NCI-H187 treated with DMSO at 0.1 percent for 48 hours (cell line): ENCODE measurements around the gene EGFL7.
"Not testable (repeated sequence)": the region's sequence is repeated elsewhere in the genome, so short reads cannot be mapped to it uniquely, and the experiment has no call there.

Experiments used
- DNase-seq: peaks from one replicate; lab custom pipeline; 2025; lab: John Stamatoyannopoulos, UW

EGFL7 gene

DNA sequence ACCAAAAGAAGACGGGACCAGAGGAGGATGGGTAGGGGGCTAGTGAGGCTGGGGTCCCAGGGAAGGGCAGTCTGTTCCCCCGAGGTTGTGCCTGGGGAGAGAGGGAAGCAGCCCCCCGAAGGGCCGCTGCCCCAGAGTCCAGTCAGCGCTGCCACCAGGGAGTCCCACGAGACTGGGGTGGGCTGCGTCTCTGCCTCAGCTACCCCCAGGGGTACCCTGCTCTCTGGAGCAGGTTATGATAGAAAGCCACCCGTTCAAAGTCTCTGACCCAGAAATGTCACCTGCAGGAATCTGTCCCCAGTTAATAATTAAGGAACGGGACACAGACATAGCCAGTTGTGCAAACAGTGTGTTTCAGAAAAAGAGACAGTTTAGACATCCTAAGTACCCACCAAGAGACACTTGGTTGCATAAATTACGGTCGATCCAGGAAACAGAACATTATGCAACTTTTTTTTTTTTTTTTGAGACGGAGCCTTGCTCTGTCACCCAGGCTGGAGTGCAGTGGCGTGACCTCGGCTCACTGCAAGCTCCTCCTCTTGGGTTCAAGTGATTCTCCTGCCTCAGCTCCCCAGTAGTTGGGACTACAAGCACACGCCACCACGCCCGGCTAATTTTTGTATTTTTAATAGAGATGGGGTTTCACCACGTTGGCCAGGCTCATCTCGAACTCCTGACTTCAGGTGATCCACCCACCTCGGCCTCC, 35.3 kb downstream of the EGFL7 start:
- no peak for DNase-seq

DNA sequence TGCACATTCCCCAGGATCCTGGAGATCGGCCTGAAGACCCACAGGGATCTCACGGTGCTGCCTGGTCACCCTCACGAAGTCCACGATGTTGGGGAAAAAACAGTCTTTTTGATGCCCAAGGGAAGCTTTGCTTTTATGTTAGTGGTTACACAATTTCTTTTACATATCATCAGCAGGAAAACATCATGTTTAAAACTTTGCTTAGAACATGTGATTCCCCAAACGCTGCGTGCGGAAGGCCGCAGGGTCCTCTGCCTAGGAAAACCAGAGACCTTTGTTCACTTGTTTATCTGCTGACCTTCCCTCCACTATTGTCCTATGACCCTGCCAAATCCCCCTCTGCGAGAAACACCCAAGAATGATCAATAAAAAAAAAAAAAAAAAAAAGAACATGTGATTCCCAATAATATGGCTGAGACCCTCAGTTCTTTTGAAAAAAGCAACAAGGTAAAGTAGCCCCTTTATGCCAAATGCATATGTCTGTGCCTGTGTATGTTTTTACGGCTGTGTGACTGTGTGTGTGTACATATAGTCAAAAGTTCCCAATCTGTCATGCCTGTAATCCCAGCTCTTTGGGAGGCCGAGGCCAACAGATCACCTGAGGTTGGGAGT, 36.0 kb downstream of the EGFL7 start:
- DNase-seq = no peak

DNA sequence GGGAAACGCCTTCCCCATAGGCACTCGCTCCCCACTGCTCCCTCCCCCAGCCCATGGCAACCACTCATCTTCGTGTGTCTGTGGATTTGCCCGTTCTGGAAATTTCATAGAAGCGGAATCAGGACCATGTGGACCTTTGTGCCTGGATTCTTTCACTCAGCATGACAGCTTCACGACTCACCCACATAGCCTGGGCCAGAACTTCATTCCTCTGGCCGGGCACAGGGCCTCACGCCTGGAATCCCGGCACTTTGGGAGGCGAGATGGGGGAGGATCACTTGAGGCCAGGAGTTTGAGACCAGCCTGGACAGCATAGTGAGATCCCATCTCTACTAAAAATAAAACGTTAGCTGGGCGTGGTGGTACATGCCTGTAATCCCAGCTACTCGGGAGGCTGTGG, 37.6 kb downstream of the EGFL7 start:
- no peak for DNase-seq

GRCh38 chr9:136700959-136701667, 38.4 kb downstream of the EGFL7 start:
- no peak for DNase-seq

DNA sequence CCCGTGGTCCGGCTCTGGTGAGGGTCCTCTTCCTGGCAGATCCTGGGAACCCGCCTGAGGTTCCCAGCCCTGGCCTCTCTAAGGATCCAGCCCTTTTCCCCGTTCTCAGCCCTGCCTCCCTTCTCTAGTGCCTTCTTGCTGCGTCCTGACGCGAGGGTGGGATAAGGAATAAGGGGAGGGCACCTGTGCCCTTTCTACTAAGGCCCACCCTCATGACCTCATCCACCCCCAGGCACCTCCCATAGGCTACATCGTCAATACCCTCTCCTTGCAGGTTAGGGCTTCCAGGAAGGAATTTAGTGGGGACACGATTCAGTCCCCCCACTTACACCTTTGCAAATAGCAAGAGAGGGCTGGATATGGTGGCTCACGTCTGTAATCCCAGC, 38.9 kb downstream of the EGFL7 start:
- DNase-seq = no peak

- DNase-seq = no peak
Observed at GRCh38 chr9:136703276-136703860, 40.7 kb downstream of the EGFL7 start.

- DNase-seq = not testable (repeated sequence)
Observed at GRCh38 chr9:136704741-136705140, 42.0 kb downstream of the EGFL7 start.

DNA sequence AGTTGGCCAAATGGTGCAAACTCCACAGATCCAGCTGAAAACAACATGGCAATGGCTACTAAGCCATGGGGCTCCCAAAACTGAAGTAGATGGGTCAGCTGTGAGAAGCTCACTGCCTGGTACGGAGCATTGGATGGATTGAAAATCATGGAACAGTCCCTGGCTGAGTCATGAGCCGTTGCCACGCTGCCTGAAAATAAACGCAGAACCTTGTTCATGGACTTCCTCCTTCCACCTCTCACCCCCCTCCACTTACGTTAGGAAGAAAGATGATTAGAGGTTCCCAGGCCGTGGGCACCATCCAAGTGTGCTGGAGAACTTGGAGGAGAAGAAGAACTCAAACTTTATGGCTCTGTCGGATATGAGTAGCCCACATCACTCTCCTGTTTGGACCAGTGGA, 42.8 kb downstream of the EGFL7 start:
- no peak for DNase-seq

DNA sequence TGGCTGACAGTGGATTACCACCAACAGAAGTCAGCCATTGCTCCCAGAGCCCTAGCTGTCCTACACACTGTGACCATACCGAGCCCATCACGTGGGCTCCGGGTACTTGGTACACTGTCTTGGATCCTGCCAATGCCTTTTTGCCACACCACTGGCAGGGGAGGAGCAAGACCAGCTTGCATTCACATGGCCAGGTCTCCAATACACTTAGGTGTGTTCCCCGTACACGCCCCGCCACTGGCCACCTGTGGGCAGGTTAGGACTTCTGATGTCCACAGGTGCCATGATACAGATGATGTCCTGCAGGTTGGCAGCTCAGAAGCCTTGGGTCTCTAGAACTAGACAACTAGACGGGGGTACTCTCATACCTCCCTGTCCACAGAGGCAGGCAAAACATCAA, 44.3 kb downstream of the EGFL7 start:
- no peak for DNase-seq

- DNase-seq = no peak
Observed at GRCh38 chr9:136707849-136708517, 45.3 kb downstream of the EGFL7 start.

GRCh38 chr9:136709454-136710109, 46.9 kb downstream of the EGFL7 start:
- no peak for DNase-seq

- DNase-seq = no peak
Observed at GRCh38 chr9:136710543-136710942, 47.8 kb downstream of the EGFL7 start.

GRCh38 chr9:136711219-136711648, 48.5 kb downstream of the EGFL7 start:
- not testable (repeated sequence) for DNase-seq

- no peak for DNase-seq
Observed at GRCh38 chr9:136711751-136712689, 49.3 kb downstream of the EGFL7 start, which contains the start of gene DIPK1B. Gene DIPK1B, plus strand, starts transcription at chr9:136712572. Its CDS starts 94 bp downstream, at chr9:136712666.

- DNase-seq = no peak
Observed at GRCh38 chr9:136712690-136713544, 50.2 kb downstream of the EGFL7 start.

GRCh38 chr9:136713550-136713949, 50.8 kb downstream of the EGFL7 start:
- DNase-seq = no peak

DNA sequence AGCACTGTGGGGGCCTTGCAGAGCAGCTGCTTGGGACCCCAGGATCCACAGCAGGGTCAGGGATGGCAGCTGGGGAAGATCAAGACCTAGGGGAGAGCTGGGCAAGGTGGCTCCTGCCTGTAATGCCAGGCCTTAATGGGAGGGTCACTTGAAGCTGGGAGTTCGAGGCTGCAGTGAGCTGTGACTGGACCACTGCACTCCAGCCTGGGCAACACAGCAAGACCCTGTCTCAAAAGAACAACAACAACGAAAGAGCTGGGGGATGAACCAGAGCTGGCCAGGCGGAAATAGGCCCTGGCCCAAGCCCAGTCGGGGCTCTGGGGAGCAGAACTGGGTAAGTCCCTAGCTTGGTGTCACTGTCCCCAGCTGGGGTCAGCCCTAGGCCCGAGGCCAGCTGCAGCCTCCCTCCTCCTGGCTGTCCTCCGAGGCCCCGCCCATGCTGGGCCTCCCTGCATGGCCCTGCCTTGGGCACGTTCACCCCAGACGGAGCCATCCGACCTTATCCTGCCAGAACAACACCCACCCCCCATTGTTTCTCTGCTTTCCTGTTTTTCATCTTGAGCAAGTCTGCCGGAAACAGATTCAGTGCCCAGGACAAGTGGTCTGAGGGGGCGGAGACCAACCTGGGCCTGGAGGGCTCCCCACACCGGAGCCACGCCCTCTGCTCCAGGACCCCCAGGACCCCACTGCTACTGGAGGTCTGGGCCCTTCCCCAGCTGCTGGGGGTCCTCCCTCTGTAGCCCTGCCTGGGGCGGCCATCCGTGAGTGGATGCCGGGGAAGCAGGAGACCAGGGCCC, 51.6 kb downstream of the EGFL7 start:
- no peak for DNase-seq

- no peak for DNase-seq
Observed at GRCh38 chr9:136714893-136715274, 52.2 kb downstream of the EGFL7 start.

DNA sequence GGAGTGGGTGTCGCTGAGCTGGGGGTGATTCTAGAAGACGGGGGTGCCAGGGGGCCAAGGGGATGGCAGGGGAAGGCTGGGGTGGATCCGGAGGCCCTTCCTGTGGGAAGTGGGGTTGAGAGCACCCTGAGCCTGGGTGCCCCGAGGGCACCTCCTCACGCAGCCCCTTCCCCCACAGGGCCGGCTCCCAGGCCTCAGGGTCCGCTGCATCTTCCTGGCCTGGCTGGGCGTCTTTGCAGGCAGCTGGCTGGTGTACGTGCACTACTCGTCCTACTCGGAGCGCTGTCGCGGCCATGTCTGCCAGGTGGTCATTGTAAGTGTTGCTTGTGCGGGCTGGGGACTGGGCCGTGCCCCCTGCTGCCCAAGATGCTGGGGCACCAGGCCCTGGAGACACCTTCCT, 54.7 kb downstream of the EGFL7 start:
- DNase-seq = no peak
